Right renal cortex interstitium (tissue), 3 donors: Measurements from ENCODE around the gene AIF1. TPM values are rescaled to one million over a fixed set of nuclear protein-coding genes. Genes with fewer than 3 reads are reported as not detected.

ENCODE experiments used
- DNase-seq, 3 donors: peaks; one replicate each; pipeline ENCODE4 v3.0.0-alpha.2; 2013; ENCODE audit warnings: low read depth in 3 of 3, low spot score in 2 of 3
- polyA plus RNA-seq, 3 donors: library from polyadenylated mRNA; unstranded; fragments of 120-200 nt; gene quantifications; one replicate each; pipeline ENCODE4 v1.2.1, GENCODE V29; 2013; ENCODE audit not compliant: insufficient read length in 3 of 3

The AIF1 gene
- polyA plus RNA-seq, 3 donors: 87.4 to 99.7 (median 94.8) TPM

- no peak for DNase-seq
Observed at GRCh38 chr6:31639449-31639861, 24.4 kb downstream of the AIF1 start.

- no peak for DNase-seq
Observed at GRCh38 chr6:31640612-31641011, 25.6 kb downstream of the AIF1 start.

DNA sequence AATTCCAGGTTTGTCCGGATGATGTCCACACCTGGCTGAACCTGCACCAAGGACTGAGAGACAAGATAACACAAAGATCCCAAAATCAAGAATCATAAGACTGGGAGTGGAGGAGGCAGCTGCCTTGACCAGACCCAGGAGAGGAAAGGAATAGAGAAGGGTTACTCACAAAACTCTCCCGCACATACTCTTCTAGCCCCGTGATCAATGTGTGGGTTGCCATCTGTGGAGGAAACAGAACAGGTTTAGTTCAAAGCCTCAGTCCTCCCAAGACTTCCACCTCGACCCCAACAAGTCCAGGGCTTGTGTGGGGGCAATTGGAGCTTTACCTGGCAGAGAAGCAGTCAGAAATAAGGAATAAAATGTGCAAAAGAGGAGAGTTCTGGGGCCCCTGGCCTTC, 26.3 kb downstream of the AIF1 start:
- no peak for DNase-seq

GRCh38 chr6:31642798-31643570, 27.9 kb downstream of the AIF1 start:
- no peak for DNase-seq

- no peak for DNase-seq
Observed at GRCh38 chr6:31643818-31644454, 28.9 kb downstream of the AIF1 start.

DNA sequence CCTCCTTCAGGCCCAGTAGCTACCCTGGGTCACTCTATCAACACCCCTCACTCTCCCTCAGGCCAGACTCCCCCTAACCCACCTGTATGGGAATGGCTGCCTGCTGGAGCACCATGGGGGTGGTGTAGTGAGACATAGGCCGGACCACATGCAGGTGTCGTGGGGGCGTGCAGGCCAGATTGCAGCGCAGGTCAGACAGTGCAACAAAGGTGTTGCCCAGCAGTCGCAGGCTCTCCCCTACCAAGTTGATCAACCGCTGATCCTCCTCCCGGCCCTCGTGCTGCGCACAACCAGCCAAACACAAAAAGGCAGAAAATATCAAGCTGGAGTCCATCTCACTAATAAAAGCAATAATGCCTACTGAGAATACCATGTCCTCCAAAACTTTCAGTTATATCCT, 30.3 kb downstream of the AIF1 start:
- DNase-seq: no peak

- DNase-seq: peak in 1 of 3 donors; percentile 52
Observed at GRCh38 chr6:31651602-31652191, 36.7 kb downstream of the AIF1 start.

DNA sequence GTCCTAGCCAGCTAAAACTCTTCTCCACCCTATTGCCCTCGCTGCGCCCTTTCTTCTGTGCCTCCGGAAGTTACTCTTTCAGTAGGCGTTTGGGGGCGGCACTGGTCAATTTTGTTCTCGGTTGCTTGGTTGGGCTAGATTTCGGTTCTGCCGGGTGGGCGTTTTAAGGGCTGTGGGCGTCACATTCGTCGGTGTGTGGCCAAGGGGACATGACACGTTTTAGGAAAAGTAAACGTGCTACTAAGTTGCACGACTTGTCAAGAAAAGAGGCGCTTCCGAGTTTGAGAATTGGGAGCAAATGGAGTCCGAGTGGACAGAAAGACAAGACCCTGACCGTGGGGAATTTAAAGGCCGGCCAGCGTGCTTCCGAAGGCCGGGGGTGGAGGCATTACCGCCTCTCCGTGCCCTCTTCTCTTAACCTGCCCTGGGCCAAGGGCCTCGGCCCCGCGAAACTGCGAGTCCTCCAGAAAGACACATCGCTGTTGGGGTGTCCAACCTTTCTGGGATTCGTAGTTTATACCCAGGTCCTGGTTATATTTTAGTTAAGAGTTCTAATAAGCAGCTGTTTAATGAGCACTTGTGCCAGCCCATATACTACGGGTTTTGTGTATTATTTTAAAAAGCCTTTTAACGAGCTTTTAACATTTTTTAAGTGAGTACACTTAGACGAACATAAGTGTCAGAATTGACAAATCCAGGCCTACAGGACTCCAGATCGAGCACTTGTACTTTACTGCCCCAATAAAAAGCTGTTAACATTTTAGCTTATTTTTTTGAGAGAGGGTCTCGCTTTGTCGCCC, 38.1 kb downstream of the AIF1 start:
- DNase-seq: no peak

GRCh38 chr6:31654574-31655348, 39.7 kb downstream of the AIF1 start:
- no peak for DNase-seq

DNA sequence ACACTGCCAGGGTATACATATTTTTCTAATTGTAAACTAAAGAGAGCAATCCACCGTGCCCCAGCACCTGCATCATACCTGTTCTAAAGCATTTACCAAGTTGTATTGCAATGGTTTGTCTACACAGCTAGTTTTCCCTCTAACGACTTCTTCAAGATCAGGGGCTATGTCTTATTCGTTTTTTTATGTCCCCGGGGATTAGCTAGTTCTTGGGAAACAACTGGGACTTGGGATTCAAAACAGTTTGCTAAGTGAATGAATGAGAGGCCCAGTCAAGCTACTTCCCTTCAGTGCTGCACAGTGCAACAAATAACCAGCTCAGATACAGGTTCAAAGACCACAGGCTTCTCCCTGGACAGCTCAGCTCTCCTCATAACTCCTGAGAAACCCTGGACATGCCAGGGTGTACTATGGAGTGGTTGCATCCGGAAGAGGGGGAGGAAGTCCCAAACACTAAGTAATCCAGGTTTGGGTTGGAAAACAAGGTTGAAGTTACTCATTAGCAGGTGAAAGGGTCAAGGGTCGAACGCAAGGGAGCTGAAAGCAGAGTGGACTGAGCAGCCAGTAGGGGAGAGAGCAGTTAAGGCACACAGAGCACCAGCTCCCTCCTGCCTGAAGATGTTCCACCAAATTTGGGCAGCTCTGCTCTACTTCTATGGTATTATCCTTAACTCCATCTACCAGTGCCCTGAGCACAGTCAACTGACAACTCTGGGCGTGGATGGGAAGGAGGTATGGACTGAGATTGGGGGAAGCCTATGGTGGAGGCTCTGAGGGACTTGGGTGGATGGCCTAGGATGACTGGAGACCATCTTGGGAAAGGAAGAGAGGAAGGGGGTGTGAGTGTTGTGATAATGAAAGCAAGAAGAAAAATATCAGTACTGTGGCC, 40.6 kb downstream of the AIF1 start, which contains the start of gene APOM:
Gene APOM, plus strand, starts transcription at position 546 of the 889 bp plus-strand sequence. Its CDS starts 73 bp downstream, at position 619.
- no peak for DNase-seq

DNA sequence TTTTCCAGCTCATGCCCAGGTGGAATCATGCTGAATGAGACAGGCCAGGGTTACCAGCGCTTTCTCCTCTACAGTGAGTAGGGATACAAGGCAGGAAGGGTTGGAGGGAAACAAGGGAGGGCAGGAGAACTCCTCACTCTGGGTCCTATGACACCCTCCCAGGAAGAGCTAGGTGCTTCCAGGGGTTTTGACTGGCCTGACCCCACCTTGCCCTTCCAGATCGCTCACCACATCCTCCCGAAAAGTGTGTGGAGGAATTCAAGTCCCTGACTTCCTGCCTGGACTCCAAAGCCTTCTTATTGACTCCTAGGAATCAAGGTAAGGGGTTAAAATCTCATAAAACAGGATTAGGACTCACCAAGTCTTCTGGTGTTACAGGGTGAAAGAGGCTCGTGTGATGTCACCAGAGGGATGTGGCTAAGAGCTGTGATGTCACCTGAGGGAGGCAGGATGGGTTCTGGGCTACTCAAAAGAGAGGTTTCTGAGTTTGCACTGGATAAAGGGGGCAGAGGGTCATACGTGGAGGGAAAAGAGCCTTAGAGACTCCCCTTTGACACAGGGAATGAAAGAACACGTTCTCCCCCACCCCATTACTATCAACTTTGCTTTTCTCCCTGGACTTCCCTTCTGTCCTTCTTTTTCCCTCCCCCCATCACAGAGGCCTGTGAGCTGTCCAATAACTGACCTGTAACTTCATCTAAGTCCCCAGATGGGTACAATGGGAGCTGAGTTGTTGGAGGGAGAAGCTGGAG, 42.5 kb downstream of the AIF1 start:
- no peak for DNase-seq

GRCh38 chr6:31658158-31658688, 43.2 kb downstream of the AIF1 start:
- DNase-seq: no peak

DNA sequence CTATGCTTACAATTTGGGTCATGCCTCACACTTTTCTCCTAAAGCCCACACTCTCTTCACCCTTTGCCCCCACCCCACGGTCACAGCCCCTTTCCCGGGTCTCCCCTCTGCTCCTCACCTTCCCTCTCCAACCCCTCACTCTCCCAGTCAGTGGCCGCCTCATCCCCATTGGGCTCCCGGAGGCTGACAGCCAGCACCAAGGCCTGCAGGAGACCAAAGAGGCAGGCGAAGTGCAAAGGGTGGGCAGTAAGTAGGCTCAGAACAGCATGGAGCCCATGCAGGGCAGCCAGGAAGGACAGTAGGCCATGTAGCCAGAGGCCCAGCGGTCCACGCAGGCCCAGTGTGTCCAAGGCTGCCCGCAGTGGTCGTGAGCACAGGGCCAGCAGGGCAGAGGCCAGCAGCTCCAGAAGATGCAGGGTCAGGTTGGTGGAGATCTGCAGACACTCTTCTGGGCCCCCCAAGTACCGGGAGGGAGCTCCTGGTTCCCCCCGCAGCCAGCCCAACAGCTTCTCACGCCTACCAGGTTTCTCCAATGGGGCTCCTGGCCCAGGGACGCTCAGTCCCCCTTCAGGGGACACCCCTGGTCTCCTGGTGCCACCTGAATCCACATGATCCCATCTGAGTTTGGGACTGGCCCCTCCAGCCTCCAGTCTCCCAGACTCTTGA, 44.1 kb downstream of the AIF1 start:
- no peak for DNase-seq

DNA sequence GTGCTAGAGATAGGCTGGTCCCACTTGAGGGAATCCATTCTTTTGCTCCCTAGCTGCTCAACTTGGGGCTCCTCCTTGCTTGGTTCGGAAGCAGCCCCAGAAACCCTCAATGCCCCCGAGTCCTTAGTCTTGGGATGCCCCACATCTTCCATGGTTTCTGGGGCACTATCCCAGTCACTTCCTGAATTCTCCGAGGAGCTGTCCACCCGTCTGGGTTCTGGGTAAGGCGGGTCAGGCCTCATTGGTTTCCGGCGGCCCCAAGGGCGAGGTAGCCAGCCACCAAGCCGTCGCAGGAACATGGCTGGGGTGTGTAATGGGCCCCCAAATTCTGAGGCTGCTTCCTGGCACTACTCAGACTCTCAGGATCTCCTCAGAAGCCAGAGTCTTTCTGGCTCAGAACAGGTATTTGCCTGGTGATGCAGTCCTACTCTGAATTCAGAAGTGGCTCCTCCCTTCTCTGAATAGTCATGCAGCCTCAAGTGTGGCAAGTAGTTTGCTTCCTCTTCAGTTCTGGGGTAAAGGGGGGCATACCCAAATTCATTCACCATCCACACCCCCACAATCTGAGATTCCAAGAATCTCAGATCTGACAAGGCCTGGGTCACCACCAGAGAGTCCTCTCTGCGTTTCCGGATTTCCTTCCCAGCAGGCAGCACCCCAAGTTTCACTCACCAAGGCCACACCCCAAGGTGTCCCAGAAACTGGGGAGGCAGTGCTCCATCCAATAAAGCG, 44.8 kb downstream of the AIF1 start:
- DNase-seq: no peak

- DNase-seq: peak in 1 of 3 donors; percentile 78
Observed at GRCh38 chr6:31660381-31661261, 45.6 kb downstream of the AIF1 start, which contains the start of gene C6orf47. C6orf47 (minus strand) TSS chr6:31660778; CDS start chr6:31659947, 831 bp downstream.
